Type B pancreatic cell (in vitro differentiated cells): Measurements from ENCODE around the gene ALDH1A2. TPM values are rescaled to one million over a fixed set of nuclear protein-coding genes. Genes with fewer than 3 reads are reported as not detected.
"Not testable (repeated sequence)": the region's sequence is repeated elsewhere in the genome, so short reads cannot be mapped to it uniquely, and the experiment has no call there.

Experiments used
- DNase-seq: peaks from one replicate; pipeline ENCODE4 v3.0.0; 2021; ENCODE audit warnings: mixed read lengths; ENCODE audit not compliant: unreplicated experiment; ENCODE audit errors: extremely low spot score
- H3K27ac Mint-ChIP-seq: 2 replicates; pipeline ENCODE4 v1.8.0; 2021; ENCODE audit warnings: mild to moderate bottlenecking, mixed read lengths
- H3K27me3 Mint-ChIP-seq: 2 replicates; pipeline ENCODE4 v1.8.0; 2021; ENCODE audit warnings: mixed read lengths
- H3K36me3 Mint-ChIP-seq: 2 replicates; pipeline ENCODE4 v1.8.0; 2021; ENCODE audit warnings: mixed read lengths
- H3K4me1 Mint-ChIP-seq: one replicate; pipeline ENCODE4 v1.8.0; 2021; ENCODE audit warnings: mixed read lengths; ENCODE audit not compliant: unreplicated experiment
- H3K4me3 Mint-ChIP-seq: 2 replicates; pipeline ENCODE4 v1.8.0; 2021; ENCODE audit warnings: mild to moderate bottlenecking, mixed read lengths
- H3K9me3 Mint-ChIP-seq: 2 replicates; pipeline ENCODE4 v1.8.0; 2021; ENCODE audit warnings: mixed read lengths
- long read RNA-seq: library from polyadenylated mRNA; unstranded; transcript quantifications from one replicate; pipeline ENCODE4 v2.0.0, GENCODE V29; 2020
- total RNA-seq: library from RNA; stranded (reverse); gene quantifications from 2 replicates; pipeline ENCODE4 v1.2.1, GENCODE V29; 2021; ENCODE audit warnings: low replicate concordance
- TF ChIP-seq, protein P1 (sequence below): fragments of 200-600 bp; sonication (generic); conservative IDR thresholded peaks from 2 replicates; pipeline ENCODE4 v1.5.0; 2021; ENCODE audit warnings: antibody characterized with exemption, mild to moderate bottlenecking

The ALDH1A2 gene
- 10.4 and 38.3 TPM in 2 replicates for total RNA-seq
- long read RNA-seq, full-length matches to known transcripts = 7 of 32 reads
- long read RNA-seq, partial matches to known transcripts = 9 of 32 reads
- long read RNA-seq, other reads (novel, unspliced or antisense) = 16 of 32 reads

DNA sequence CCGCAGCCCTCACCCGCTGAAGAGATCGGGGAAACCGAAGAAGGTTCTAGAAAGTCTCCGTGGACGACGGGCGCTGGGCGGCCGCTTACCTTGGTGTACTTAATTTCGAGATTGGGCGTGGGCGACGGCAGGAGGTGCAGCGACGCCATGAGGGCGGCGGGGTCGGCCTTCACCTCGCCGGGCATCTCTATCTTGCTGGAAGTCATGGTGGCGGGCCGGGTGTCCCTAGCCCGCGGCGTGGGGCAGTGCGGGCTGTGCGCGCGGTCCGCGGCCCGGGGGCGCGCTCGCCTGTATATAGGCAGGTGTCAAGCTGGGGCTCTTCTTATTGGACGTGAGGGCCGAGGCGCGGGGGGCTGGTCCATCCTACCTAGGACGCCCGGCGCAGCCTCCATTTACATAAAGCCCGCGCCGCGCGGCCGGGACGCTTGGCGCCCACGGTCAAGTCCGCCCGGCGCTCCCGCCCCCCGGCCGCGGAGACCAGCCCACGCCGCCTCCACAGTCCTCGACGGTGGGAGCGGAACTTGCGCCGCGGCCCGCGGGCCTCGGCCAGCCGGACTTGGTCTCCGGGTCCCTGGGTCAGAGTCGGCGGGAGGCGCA lies at the start of gene ALDH1A2:
Gene ALDH1A2, minus strand, starts transcription at position 267 of the 597 bp plus-strand sequence. Its CDS starts 61 bp downstream, at position 206.
- TF ChIP-seq, protein P1, sequence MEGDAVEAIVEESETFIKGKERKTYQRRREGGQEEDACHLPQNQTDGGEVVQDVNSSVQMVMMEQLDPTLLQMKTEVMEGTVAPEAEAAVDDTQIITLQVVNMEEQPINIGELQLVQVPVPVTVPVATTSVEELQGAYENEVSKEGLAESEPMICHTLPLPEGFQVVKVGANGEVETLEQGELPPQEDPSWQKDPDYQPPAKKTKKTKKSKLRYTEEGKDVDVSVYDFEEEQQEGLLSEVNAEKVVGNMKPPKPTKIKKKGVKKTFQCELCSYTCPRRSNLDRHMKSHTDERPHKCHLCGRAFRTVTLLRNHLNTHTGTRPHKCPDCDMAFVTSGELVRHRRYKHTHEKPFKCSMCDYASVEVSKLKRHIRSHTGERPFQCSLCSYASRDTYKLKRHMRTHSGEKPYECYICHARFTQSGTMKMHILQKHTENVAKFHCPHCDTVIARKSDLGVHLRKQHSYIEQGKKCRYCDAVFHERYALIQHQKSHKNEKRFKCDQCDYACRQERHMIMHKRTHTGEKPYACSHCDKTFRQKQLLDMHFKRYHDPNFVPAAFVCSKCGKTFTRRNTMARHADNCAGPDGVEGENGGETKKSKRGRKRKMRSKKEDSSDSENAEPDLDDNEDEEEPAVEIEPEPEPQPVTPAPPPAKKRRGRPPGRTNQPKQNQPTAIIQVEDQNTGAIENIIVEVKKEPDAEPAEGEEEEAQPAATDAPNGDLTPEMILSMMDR = no peak
- H3K27ac Mint-ChIP-seq = peak within 1 kb of the TSS; percentile 51
- peaks cover 80% of the 10 kb centered on the region for H3K27me3 Mint-ChIP-seq
- H3K4me1 Mint-ChIP-seq = peaks cover 13% of the 10 kb centered on the region
- peak within 1 kb of the TSS; percentile 83 for H3K4me3 Mint-ChIP-seq
- DNase-seq = peak; percentile 67
- no peaks in the 10 kb centered on the region for H3K36me3 Mint-ChIP-seq
- H3K9me3 Mint-ChIP-seq = no peaks in the 10 kb centered on the region

DNA sequence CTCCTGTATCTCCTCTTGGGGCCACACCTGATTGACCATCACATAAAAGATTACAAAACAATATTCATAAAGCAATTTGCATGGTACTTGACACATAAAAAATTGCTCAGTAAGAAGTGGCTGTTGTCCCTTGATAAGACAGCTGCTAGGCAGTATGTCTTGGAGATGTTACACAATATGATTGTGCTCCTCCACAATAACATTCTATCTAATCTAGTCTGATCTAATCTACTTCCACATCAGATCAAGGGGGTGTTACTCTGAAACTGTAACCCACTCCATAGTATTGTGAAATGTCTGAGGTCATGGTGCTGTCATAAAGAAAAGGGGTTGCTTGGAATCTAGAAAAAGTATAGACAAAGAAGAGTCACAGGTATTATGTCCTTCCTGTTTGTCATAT lies 49.3 kb upstream of the ALDH1A2 start:
- H3K27ac Mint-ChIP-seq = no peak overlapping the region
- H3K4me3 Mint-ChIP-seq = no peak overlapping the region
- H3K4me1 Mint-ChIP-seq = no peaks in the 10 kb centered on the region
- TF ChIP-seq, protein P1 = no peak
- H3K9me3 Mint-ChIP-seq = peaks cover 5% of the 10 kb centered on the region
- no peak for DNase-seq
- H3K27me3 Mint-ChIP-seq = peaks cover 3% of the 10 kb centered on the region
- H3K36me3 Mint-ChIP-seq = no peaks in the 10 kb centered on the region

DNA sequence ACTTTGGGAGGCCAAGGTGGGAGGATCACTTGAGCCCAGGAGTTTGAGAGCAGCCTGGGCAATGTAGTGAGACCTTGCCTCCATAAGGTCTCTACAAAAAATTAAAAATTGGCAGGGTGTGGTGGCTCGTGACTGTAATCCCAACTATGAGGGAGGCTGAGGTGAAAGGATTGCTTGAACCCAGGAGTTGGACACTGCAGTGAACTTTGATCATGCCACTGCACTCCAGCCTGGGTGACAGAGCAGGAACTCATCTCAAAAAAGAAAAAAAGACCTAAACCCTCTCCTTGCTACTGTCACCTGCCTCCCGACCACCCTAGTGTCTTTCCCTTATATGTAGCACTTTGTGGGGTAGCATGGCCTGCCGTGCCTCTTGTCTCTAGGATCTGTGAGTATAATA lies 48.9 kb upstream of the ALDH1A2 start:
- no peaks in the 10 kb centered on the region for H3K4me1 Mint-ChIP-seq
- H3K27me3 Mint-ChIP-seq = peaks cover 3% of the 10 kb centered on the region
- TF ChIP-seq, protein P1 = no peak
- peaks cover 5% of the 10 kb centered on the region for H3K9me3 Mint-ChIP-seq
- H3K36me3 Mint-ChIP-seq = no peaks in the 10 kb centered on the region
- no peak overlapping the region for H3K27ac Mint-ChIP-seq
- no peak for DNase-seq
- H3K4me3 Mint-ChIP-seq = no peak overlapping the region

DNA sequence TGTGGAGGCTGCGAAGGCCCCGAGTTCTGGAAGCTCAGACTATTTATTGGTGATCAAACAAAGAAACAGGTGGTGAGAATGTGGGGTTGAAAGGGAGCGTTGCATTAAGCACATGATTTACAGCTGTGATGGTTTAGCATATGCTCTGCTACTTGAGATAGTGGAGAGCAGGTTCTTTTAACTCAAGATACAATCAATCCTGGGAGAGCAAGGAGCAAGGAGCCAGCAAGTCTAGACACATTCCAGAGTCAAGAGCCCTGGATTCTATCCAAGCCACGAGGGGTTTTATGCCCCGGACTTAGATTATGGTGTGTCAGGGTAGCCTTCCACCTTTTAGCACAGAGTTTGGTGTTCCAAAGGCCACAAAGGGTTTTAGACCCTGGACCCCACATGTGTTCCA lies 47.8 kb upstream of the ALDH1A2 start:
- not testable (repeated sequence) for H3K27me3 Mint-ChIP-seq, H3K27ac Mint-ChIP-seq, DNase-seq, H3K36me3 Mint-ChIP-seq, H3K4me3 Mint-ChIP-seq, H3K4me1 Mint-ChIP-seq, H3K9me3 Mint-ChIP-seq

DNA sequence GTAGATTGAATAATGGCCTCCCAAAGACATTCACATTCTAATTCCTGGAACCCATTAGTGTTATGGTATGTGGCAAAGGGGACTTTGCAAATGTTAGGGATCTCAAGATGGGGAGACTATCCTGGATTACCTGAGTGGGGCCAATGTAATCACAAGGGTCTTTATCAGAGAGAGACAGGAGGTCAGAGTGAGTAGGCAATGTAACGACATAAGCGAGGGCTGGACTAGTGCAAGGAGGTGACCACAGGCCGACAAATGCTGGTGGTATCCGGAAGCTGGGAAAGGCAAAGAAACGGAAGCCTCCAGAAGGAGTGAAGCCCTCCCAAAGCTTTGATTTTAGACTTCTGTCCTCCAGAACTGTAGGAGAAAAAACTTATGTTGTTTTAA lies 46.2 kb upstream of the ALDH1A2 start:
- TF ChIP-seq, protein P1 = no peak
- H3K9me3 Mint-ChIP-seq = peaks cover 5% of the 10 kb centered on the region
- no peak for DNase-seq
- H3K27ac Mint-ChIP-seq = no peak overlapping the region
- no peaks in the 10 kb centered on the region for H3K36me3 Mint-ChIP-seq
- H3K27me3 Mint-ChIP-seq = peaks cover 3% of the 10 kb centered on the region
- no peak overlapping the region for H3K4me3 Mint-ChIP-seq
- no peaks in the 10 kb centered on the region for H3K4me1 Mint-ChIP-seq

DNA sequence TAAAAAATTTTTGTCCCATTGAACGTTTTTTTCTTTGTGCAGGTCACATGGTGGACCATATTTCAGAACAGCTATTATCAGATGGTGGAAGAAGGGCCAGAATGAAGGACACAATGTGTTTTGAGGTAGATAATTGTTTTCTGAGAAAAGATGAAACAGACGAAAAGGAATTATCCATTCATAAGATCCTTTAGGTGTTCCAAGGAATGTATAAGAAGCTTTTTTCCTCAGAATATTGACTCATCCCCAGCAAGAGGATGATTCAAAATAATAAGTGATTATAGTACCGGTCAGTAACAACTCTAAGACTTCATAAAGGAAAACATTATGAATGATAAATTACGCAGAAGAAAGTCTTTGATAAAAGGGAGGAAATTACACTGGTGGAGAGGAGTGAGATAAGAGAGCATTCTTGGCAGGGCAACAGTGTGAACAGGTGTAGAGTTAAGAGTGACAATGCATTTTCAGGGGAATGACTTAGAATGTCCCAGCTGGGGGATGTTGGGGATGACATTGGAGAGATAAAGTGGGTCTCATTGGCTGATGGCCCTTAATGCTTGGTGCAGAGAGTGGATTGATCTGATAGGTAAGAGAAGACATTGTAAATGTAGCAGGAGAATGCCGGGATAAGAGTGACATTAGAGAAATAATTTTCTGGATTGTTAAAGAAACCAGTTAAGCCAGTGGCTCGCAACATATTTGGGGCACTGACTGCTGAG lies 45.6 kb upstream of the ALDH1A2 start:
- TF ChIP-seq, protein P1 = no peak
- Mint-ChIP-seq H3K9me3 (peaks cover 5% of the 10 kb centered on the region), H3K27ac (no peak overlapping the region), H3K27me3 (peaks cover 3% of the 10 kb centered on the region), H3K4me3 (no peak overlapping the region), H3K4me1 (no peaks in the 10 kb centered on the region), H3K36me3 (no peaks in the 10 kb centered on the region)
- no peak for DNase-seq
